Right atrium auricular region (tissue), 2 donors: ENCODE results near the gene SCAI. TPM values are rescaled to one million over a fixed set of nuclear protein-coding genes. Genes with fewer than 3 reads are reported as not detected.

Experiments used
- DNase-seq: peaks from one replicate; pipeline ENCODE4 v3.0.0-alpha.2; 2019; ENCODE audit warnings: low spot score
- H3K27ac ChIP-seq, 2 donors: fragments of 200-600 bp; sonication (generic); 1 replicate in 1 of 2; 2 replicates in 1 of 2; pipeline ENCODE4 v1.5.1; 2016 to 2019
- H3K27me3 ChIP-seq, 2 donors: fragments of 200-600 bp; sonication (generic); one replicate each; pipeline versions ENCODE4 v1.5.1 to v1.6.0; 2017 to 2019
- H3K36me3 ChIP-seq: fragments of 200-600 bp; sonication (generic); one replicate; pipeline ENCODE4 v1.5.1; 2016
- H3K4me1 ChIP-seq, 2 donors: fragments of 200-600 bp; sonication (generic); one replicate each; pipeline versions ENCODE4 v1.5.1 to v1.6.0; 2017 to 2019
- H3K4me3 ChIP-seq, 2 donors: fragments of 200-600 bp; sonication (generic); 1 replicate in 1 of 2; 2 replicates in 1 of 2; pipeline ENCODE4 v1.5.1; 2017 to 2019; ENCODE audit warnings: mild to moderate bottlenecking in 1 of 2, moderate library complexity in 1 of 2
- H3K9me3 ChIP-seq, 2 donors: fragments of 200-600 bp; sonication (generic); one replicate each; pipeline ENCODE4 v1.5.1; 2019
- total RNA-seq, 2 donors: library from RNA; depleted of rRNA; stranded (reverse); fragments of >200 nt; gene quantifications; one replicate each; pipeline ENCODE4 v1.1.0, GENCODE V29; 2016
- TF ChIP-seq, protein P1 (sequence below), 2 donors: fragments of 200-600 bp; sonication (generic); IDR thresholded peaks; one replicate each; pipeline ENCODE4 v1.5.1; 2019; ENCODE audit warnings: antibody characterized with exemption in 2 of 2

Gene SCAI
- total RNA-seq, 2 donors from 2014 or later: 4.0 to 5.3 TPM

DNA sequence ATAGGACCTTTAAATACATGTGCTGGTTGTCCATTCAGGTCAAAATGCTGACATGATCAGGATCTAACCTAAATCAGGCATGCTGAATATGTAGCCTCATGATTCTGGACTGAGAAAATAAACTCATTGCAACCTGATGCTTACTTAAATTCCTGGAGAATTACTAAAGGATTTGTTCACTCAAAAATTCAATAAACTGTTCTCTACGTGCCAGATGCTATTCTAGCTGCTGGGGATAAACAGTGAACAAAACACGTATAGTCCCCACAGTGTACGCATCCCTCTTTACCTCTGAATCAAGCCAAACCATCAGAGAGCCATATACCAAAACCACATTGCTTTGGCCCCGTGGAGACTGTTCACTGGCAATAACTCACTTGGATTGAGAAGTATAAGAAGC, 6.1 kb downstream of the SCAI start:
- TF ChIP-seq, protein P1, sequence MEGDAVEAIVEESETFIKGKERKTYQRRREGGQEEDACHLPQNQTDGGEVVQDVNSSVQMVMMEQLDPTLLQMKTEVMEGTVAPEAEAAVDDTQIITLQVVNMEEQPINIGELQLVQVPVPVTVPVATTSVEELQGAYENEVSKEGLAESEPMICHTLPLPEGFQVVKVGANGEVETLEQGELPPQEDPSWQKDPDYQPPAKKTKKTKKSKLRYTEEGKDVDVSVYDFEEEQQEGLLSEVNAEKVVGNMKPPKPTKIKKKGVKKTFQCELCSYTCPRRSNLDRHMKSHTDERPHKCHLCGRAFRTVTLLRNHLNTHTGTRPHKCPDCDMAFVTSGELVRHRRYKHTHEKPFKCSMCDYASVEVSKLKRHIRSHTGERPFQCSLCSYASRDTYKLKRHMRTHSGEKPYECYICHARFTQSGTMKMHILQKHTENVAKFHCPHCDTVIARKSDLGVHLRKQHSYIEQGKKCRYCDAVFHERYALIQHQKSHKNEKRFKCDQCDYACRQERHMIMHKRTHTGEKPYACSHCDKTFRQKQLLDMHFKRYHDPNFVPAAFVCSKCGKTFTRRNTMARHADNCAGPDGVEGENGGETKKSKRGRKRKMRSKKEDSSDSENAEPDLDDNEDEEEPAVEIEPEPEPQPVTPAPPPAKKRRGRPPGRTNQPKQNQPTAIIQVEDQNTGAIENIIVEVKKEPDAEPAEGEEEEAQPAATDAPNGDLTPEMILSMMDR (IDR thresholded peaks at IDR 0.05): no peak
- no peak for DNase-seq
- Histone ChIP-seq H3K27me3 (no peaks in the 10 kb centered on the region), H3K9me3 (no peaks in the 10 kb centered on the region), H3K4me1 (no peaks in the 10 kb centered on the region), H3K27ac (no peak overlapping the region), H3K4me3 (no peak overlapping the region), H3K36me3 (no peaks in the 10 kb centered on the region)

DNA sequence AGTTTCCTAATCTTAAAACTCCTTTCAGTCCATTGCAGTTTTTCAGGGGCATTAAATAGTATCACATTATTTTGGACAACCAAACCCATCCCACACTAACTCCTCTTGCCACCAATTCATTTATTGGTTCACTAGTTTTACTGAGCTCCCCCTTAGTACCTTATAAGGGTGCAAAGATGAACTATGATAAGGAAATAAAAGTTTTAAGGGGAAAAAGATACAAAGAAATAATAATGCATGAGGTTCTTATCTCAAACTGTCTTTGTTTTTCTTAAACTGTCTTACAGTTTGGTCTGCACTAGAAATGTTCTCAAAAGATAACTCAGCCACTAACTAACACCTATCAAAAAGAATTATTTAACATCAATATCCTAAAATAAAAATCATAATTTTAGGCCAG, 8.4 kb downstream of the SCAI start:
- H3K36me3 ChIP-seq: no peaks in the 10 kb centered on the region
- H3K27ac ChIP-seq: no peak overlapping the region
- H3K27me3 ChIP-seq: no peaks in the 10 kb centered on the region
- no peak for DNase-seq
- no peaks in the 10 kb centered on the region for H3K4me1 ChIP-seq
- H3K9me3 ChIP-seq: no peaks in the 10 kb centered on the region
- no peak overlapping the region for H3K4me3 ChIP-seq
- TF ChIP-seq, protein P1 (IDR thresholded peaks at IDR 0.05): no peak

DNA sequence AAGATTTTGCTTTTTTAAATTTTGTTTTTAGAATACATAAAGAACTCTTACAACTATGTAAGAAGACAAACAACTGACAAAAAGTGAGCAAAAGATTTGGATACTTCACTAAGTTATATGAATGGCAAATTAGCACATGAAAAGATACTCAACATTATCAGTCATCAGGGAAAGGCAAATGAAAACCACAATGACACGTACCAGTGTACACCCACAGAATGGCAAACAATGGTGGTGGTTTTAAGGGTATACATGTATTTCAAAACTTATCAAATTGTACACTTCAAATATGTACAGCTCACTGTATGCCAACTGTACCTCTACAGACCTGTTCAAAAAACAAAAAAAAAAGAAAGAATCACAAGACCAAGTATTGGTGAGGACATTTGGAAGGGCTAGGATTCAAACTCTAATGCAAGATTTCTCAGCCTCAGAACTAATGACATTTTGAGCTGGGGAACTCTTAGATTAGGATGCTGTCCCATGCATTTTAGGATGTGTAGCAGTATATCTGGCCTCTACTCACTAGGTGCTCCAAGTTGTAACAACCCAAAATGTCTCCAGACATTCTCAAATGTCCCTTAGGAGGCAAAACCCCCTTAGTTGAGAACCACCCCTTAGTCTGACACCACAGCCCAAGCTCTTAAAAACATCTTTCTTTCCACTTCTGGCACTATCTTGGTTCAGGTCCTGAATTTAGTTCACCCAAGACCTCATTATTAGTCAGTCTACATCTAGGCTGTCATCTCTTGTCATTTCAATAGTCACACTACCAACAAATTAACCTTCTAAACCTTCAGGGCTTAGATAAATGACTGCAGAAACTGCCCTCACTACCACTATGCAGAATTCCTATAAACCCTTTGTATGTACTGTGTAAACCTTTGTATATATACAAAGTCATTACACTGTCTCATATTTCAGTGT, 9.7 kb downstream of the SCAI start:
- TF ChIP-seq, protein P1 (IDR thresholded peaks at IDR 0.05): no peak
- H3K27me3 ChIP-seq: no peaks in the 10 kb centered on the region
- H3K36me3 ChIP-seq: no peaks in the 10 kb centered on the region
- H3K27ac ChIP-seq: no peak overlapping the region
- H3K9me3 ChIP-seq: no peaks in the 10 kb centered on the region
- H3K4me3 ChIP-seq: no peak overlapping the region
- no peak for DNase-seq
- no peaks in the 10 kb centered on the region for H3K4me1 ChIP-seq

DNA sequence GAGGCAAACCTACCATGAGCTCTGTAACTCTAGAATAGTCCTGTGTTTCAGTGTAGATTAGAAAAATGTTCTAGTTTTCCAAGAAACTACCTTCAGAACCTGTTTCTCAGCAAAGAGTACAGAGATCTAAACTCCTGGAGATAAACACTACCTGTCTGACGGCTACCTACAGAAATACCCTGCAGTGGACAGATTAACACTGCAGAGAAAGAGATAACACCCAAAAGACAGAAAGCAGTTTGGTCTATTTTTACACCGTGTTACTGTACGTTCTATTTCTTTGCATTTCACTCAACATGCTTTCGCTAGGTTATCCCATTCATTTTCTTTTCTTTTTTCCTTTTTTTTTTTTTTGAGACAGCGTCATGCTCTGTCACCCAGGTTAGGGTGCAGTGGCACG, 11.6 kb downstream of the SCAI start:
- no peaks in the 10 kb centered on the region for H3K36me3 ChIP-seq
- no peaks in the 10 kb centered on the region for H3K9me3 ChIP-seq
- TF ChIP-seq, protein P1 (IDR thresholded peaks at IDR 0.05): no peak
- H3K4me1 ChIP-seq: no peaks in the 10 kb centered on the region
- no peaks in the 10 kb centered on the region for H3K27me3 ChIP-seq
- no peak overlapping the region for H3K4me3 ChIP-seq
- no peak for DNase-seq
- H3K27ac ChIP-seq: no peak overlapping the region

DNA sequence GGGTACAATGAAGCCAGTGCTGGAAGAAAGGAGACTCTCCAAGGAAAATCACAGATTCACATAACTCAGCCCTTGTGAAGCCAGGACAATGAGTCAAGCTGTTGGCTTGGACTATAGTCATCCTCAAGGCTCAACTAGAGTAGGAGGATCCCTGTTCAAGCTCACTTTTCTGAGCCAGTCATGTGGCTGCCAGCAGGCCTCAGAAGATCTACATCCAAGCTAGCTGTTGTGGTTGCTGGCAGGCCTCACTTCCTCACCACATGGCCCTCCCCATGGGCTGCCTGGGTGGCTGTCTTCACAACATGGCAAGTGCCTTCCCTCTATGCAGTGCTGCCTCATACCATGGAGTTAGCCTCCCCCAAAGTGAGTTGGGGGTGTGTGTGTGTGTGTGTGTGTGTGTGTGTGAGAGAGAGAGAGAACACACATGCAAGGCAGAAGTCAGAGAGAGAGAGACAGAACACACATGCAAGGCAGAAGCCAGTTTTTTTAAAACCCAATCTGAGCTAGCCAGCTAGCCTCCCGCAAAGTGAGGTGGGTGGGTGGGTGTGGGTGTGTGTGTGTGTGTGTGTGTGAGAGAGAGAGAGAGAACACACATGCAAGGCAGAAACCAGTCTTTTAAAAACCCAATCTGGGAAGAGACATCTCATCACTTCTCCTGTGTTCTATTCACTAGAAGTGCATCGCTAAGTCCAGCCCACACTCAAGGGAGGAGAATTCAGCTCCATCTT, 17.1 kb downstream of the SCAI start:
- H3K27ac ChIP-seq: no peak overlapping the region
- TF ChIP-seq, protein P1 (IDR thresholded peaks at IDR 0.05): no peak
- DNase-seq: peak; percentile 88

More for the DNA sequence above, 17.1 kb downstream of the SCAI start:
- Histone ChIP-seq H3K9me3 (no peaks in the 10 kb centered on the region), H3K27me3 (no peaks in the 10 kb centered on the region), H3K4me3 (no peak overlapping the region), H3K36me3 (no peaks in the 10 kb centered on the region), H3K4me1 (peaks cover 0 to 9% of the 10 kb centered on the region in 2 donors)
